Activated CD4-positive, alpha-beta T cell treated with anti-CD3 and anti-CD28 coated beads, Interleukin-2, amount 10 ng/mL, durations not matched to agents 7 days and 5 days (primary cell): ENCODE measurements around the gene SIGLEC12. TPM values are rescaled to one million over a fixed set of nuclear protein-coding genes. Genes with fewer than 3 reads are reported as not detected.
"Not testable (repeated sequence)": the region's sequence is repeated elsewhere in the genome, so short reads cannot be mapped to it uniquely, and the experiment has no call there.

ENCODE experiments used
- CTCF ChIA-PET: fragments of 350-600 bp; sonication (Branson Sonifier 250); formaldehyde crosslinking; loops from one replicate; lab custom pipeline; 2021; ENCODE audit warnings: antibody characterized with exemption; lab: Charles Lee
- POLR2A ChIA-PET: fragments of 350-600 bp; sonication (Branson Sonifier 250); formaldehyde crosslinking; loops from one replicate; lab custom pipeline; 2021; ENCODE audit warnings: antibody characterized with exemption; lab: Charles Lee
- DNase-seq: peaks from one replicate; pipeline ENCODE4 v3.0.0-alpha.2; 2020
- H3K27ac Mint-ChIP-seq: one replicate; pipeline ENCODE4 v1.8.0; 2021; ENCODE audit warnings: mild to moderate bottlenecking, moderate library complexity, mixed read lengths
- H3K27me3 Mint-ChIP-seq: one replicate; pipeline ENCODE4 v1.8.0; 2021; ENCODE audit warnings: mixed read lengths
- H3K36me3 Mint-ChIP-seq: one replicate; pipeline ENCODE4 v1.8.0; 2021; ENCODE audit warnings: low read depth, mixed read lengths
- H3K4me1 Mint-ChIP-seq: one replicate; pipeline ENCODE4 v1.8.0; 2021; ENCODE audit warnings: mixed read lengths
- H3K4me3 Mint-ChIP-seq: one replicate; pipeline ENCODE4 v1.8.0; 2021; ENCODE audit warnings: mild to moderate bottlenecking, moderate library complexity, mixed read lengths
- H3K9me3 Mint-ChIP-seq: one replicate; pipeline ENCODE4 v1.8.0; 2021; ENCODE audit warnings: mixed read lengths
- total RNA-seq, 2 experiments: library from RNA; stranded (reverse); gene quantifications; one replicate each; pipeline ENCODE4 v1.2.3, GENCODE V29; 2021

The SIGLEC12 gene
- total RNA-seq, 2 experiments from 2014 or later, result 1.0 to 1.1 TPM

DNA sequence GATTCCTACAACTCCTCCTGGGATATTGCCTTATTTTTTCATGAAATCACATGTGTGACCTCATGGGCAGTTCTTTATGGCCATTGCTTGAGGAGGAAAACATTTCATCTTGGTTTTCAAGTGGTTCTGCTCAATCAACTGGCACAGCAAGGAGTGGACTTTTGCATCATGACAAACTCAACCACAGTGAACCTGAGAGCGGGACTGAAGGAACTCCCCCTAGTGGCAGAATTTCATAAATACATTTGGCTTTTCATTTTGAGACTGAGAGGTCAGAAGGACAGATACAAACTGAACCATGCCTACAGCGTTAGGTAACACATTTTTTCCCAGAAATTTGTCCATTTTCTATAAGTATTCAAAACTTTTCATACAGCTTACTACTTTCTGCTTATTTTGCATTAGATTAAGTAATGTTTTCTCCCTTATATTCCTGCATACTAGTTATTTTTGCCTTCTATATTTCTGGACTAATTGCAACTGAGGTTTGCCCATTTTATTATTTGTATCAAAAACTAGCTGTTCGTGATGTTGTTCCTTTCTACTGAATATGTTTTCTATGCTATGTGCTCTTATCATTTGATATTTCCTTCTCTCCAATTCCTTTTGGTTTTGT, 13.4 kb upstream of the SIGLEC12 start:
- POLR2A ChIA-PET, result interaction anchor here (0.6 kb wide), 1 partner anchor 1086 kb away, joined by 7 read pairs; no protein-coding TSS in a partner anchor
- Mint-ChIP-seq H3K27ac (no peak overlapping the region), H3K36me3 (no peaks in the 10 kb centered on the region), H3K4me3 (no peak overlapping the region), H3K27me3 (peaks cover 6% of the 10 kb centered on the region), H3K9me3 (peaks cover 3% of the 10 kb centered on the region), H3K4me1 (no peaks in the 10 kb centered on the region)
- CTCF ChIA-PET, result interaction anchor here (0.7 to 2.1 kb wide), 5 partner anchors 10 to 175 kb away, joined by 3 to 9 read pairs (median 3); partner anchors contain the start of genes CEACAM18 and SIGLEC6
- DNase-seq, result peak; percentile 48

DNA sequence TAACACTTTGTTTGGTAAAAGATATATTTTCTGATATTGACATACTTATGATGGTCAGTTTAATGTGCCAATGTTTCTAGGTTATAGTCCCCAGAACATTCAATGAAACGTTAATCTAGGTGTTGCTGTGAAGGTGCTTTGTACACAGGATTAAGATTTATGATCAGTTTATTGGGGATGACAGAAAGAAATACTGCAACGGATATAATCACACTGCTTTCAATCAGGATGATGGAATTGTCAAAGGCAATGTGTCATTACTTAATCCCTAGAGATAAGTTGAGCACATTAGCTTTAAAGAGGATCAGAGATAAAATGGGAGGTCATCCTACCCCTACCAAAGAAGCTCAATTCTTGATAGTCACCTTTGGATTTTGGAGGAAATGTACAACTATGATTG, 12.4 kb upstream of the SIGLEC12 start:
- Mint-ChIP-seq H3K27me3 (peaks cover 6% of the 10 kb centered on the region), H3K9me3 (peaks cover 3% of the 10 kb centered on the region), H3K4me3 (no peak overlapping the region), H3K4me1 (no peaks in the 10 kb centered on the region), H3K36me3 (no peaks in the 10 kb centered on the region), H3K27ac (no peak overlapping the region)
- CTCF ChIA-PET, result interaction anchor here (1.0 to 1.4 kb wide), 4 partner anchors 11 to 174 kb away, joined by 3 to 5 read pairs (median 4); no protein-coding TSS in a partner anchor
- no peak for DNase-seq
- POLR2A ChIA-PET, result no interaction called here

DNA sequence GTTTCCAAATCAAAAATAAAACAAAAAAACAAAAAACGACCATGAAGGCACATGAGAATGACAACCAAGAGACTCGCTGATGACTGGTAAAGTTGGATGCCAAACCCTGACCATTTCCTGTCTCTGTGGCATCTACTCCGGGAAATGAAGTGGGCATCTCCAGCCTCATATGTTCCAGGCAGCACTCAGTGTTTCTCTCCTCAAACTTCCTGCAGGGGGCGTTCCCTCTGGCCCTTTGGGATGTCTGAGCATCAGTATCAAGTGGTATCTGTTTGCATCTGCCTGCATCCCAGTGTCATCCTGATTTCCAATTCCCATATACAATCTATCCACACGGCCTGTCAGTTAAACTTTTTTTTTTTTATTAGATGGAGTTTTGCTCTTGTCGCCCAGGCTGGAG, 9.8 kb upstream of the SIGLEC12 start:
- Mint-ChIP-seq H3K36me3 (no peaks in the 10 kb centered on the region), H3K27ac (no peak overlapping the region), H3K27me3 (peaks cover 2% of the 10 kb centered on the region), H3K9me3 (no peaks in the 10 kb centered on the region), H3K4me3 (no peak overlapping the region), H3K4me1 (no peaks in the 10 kb centered on the region)
- no peak for DNase-seq
- CTCF ChIA-PET, result interaction anchor here (1.2 kb wide), 1 partner anchor 9 kb away, joined by 3 read pairs; no protein-coding TSS in a partner anchor
- POLR2A ChIA-PET, result no interaction called here

DNA sequence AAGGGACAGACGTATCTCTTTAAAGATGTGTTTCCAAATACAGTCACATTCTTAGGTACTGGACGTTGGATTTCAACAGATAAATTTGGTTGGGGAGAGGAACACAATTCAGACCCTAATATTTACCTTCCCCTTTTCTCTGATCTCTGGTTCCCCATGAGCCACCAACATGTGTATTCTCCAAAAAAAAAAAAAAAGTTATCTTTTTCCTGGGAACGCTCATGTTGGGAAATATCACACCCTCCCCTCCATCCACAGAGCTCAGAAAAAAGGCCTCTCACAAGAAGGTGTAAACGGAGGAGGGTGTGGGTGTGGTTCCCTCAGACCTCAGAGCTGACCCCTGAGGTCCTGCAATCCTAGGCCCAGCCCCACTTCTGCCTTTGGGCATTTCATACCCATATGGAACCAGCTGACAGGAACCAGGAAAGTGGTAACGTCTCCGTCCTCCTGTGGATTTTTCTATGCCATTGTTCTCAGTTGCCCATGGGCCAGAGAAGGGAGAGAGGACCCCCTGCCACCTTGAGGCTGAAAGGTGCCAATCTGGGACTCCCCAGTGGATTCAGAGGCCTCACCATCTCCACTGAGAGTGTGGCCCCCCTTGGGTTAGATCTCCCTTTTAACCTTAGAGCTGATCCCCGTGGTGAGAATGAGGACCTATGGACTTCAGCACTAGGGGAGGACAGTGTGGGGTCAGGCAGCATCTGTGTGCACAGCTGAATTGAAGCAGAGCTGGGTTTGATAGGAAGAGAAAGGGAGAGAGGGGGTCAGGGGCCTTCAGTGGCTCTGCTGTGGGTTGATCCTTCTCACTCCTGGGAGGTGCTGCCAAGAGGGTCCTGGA, 8.4 kb upstream of the SIGLEC12 start:
- peaks cover 2% of the 10 kb centered on the region for H3K27me3 Mint-ChIP-seq
- no peak for DNase-seq
- CTCF ChIA-PET, result interaction anchor here (0.6 to 1.4 kb wide), 3 partner anchors 72 to 160 kb away, joined by 3 to 4 read pairs (median 4); no protein-coding TSS in a partner anchor
- no peaks in the 10 kb centered on the region for H3K9me3 Mint-ChIP-seq
- no peaks in the 10 kb centered on the region for H3K36me3 Mint-ChIP-seq
- H3K4me3 Mint-ChIP-seq, result no peak overlapping the region
- H3K27ac Mint-ChIP-seq, result no peak overlapping the region
- H3K4me1 Mint-ChIP-seq, result no peaks in the 10 kb centered on the region
- POLR2A ChIA-PET, result no interaction called here

DNA sequence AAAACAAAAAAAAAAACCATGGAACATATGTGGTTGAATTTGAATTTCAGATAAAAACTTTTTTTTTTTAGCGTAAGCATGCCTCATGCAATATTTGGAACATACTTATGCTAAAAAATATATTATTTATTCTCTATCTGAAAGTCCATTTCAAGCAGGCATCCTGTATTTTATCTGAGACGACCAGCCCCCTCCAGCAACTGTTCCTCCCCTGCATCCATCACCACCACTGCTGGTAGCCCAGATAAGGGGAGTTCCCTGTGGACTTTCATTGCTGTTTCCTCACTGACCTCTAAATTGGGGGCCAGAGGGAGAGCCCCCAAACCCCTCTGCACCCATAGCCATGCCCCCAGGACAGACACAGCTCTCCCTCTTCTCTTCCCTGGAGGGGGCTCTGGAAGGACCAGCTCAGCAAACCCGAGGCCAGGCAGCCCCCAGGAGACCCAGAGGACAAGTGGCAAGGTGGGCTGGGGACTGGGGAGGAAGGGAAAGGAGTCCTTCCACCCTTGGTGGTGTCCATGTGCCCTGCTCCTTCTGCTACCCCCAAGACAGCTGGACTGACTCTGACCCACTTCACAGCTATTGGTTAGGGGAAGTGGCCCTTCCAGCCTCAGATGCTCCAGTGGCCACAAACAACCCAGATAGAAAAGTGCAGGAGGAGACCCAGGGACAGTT, 6.6 kb upstream of the SIGLEC12 start:
- DNase-seq, result no peak
- Mint-ChIP-seq H3K9me3 (peaks cover 13% of the 10 kb centered on the region), H3K36me3 (no peaks in the 10 kb centered on the region), H3K27ac (no peak overlapping the region), H3K4me3 (no peak overlapping the region), H3K4me1 (peaks cover 2% of the 10 kb centered on the region), H3K27me3 (peaks cover 2% of the 10 kb centered on the region)
- POLR2A ChIA-PET, result no interaction called here
- CTCF ChIA-PET, result no interaction called here

GRCh38 chr19:51507640-51508058, 6.0 kb upstream of the SIGLEC12 start:
- peaks cover 18% of the 10 kb centered on the region for H3K9me3 Mint-ChIP-seq
- peaks cover 2% of the 10 kb centered on the region for H3K27me3 Mint-ChIP-seq
- CTCF ChIA-PET, result no interaction called here
- H3K4me1 Mint-ChIP-seq, result peaks cover 7% of the 10 kb centered on the region
- POLR2A ChIA-PET, result no interaction called here
- DNase-seq, result no peak
- H3K27ac Mint-ChIP-seq, result no peak overlapping the region
- H3K36me3 Mint-ChIP-seq, result no peaks in the 10 kb centered on the region
- H3K4me3 Mint-ChIP-seq, result no peak overlapping the region

GRCh38 chr19:51507192-51507591, 5.6 kb upstream of the SIGLEC12 start:
- no peak for DNase-seq
- CTCF ChIA-PET, result no interaction called here
- POLR2A ChIA-PET, result no interaction called here
- no peak overlapping the region for H3K27ac Mint-ChIP-seq
- no peak overlapping the region for H3K4me3 Mint-ChIP-seq
- H3K27me3 Mint-ChIP-seq, result peaks cover 2% of the 10 kb centered on the region
- no peaks in the 10 kb centered on the region for H3K36me3 Mint-ChIP-seq
- H3K4me1 Mint-ChIP-seq, result peaks cover 11% of the 10 kb centered on the region
- H3K9me3 Mint-ChIP-seq, result peaks cover 18% of the 10 kb centered on the region

GRCh38 chr19:51505904-51506303, 4.3 kb upstream of the SIGLEC12 start:
- ChIA-PET CTCF (interaction anchor here (0.9 kb wide), 1 partner anchor 84 kb away, joined by 4 read pairs; no protein-coding TSS in a partner anchor), POLR2A (interaction anchor here (0.7 kb wide), 1 partner anchor 272 kb away, joined by 3 read pairs; no protein-coding TSS in a partner anchor)
- H3K27ac Mint-ChIP-seq, result no peak overlapping the region

GRCh38 chr19:51503896-51504295, 2.3 kb upstream of the SIGLEC12 start:
- DNase-seq, result no peak
- H3K9me3 Mint-ChIP-seq, result peaks cover 18% of the 10 kb centered on the region
- H3K4me1 Mint-ChIP-seq, result peaks cover 30% of the 10 kb centered on the region
- H3K36me3 Mint-ChIP-seq, result no peaks in the 10 kb centered on the region
- no peak overlapping the region for H3K27ac Mint-ChIP-seq
- ChIA-PET CTCF (interaction anchor here (0.9 kb wide), 1 partner anchor 10 kb away, joined by 3 read pairs; no protein-coding TSS in a partner anchor), POLR2A (no interaction called here)
- H3K4me3 Mint-ChIP-seq, result no peak overlapping the region
- no peaks in the 10 kb centered on the region for H3K27me3 Mint-ChIP-seq

More at GRCh38 chr19:51505904-51506303, 4.3 kb upstream of the SIGLEC12 start:
- Mint-ChIP-seq H3K9me3 (peaks cover 18% of the 10 kb centered on the region), H3K36me3 (no peaks in the 10 kb centered on the region), H3K4me3 (no peak overlapping the region), H3K4me1 (peaks cover 24% of the 10 kb centered on the region), H3K27me3 (no peaks in the 10 kb centered on the region)
- no peak for DNase-seq

GRCh38 chr19:51503286-51503817, 1.8 kb upstream of the SIGLEC12 start:
- no peak for DNase-seq
- POLR2A ChIA-PET, result no interaction called here
- H3K36me3 Mint-ChIP-seq, result no peaks in the 10 kb centered on the region
- H3K4me1 Mint-ChIP-seq, result peaks cover 30% of the 10 kb centered on the region
- H3K27me3 Mint-ChIP-seq, result no peaks in the 10 kb centered on the region
- CTCF ChIA-PET, result interaction anchor here (0.9 kb wide), 1 partner anchor 11 kb away, joined by 3 read pairs; no protein-coding TSS in a partner anchor
- peaks cover 18% of the 10 kb centered on the region for H3K9me3 Mint-ChIP-seq
- no peak overlapping the region for H3K4me3 Mint-ChIP-seq
- no peak overlapping the region for H3K27ac Mint-ChIP-seq

DNA sequence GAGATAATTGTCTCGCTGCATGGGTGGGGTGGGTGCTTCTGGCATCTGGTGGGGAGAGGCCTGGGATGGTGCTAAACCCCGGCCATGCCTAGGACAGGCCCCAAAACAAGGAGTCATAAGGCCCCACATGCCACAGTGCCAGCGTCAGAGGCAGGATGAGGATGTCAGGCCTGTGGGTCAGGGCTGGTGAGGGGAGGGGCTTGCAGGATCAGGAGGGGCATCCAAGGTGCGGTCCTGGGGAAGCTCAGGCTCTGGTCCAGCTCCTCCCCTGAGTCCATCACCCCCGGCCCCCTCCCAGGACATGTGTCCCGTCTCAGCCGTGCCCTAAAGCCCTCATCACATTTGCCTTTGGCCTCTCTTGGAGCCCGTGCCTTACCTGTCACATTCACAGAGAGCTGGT, 669 bp downstream of the SIGLEC12 start:
- H3K27ac Mint-ChIP-seq, result peak overlapping the region; percentile 80
- POLR2A ChIA-PET, result not testable (repeated sequence)

DNA sequence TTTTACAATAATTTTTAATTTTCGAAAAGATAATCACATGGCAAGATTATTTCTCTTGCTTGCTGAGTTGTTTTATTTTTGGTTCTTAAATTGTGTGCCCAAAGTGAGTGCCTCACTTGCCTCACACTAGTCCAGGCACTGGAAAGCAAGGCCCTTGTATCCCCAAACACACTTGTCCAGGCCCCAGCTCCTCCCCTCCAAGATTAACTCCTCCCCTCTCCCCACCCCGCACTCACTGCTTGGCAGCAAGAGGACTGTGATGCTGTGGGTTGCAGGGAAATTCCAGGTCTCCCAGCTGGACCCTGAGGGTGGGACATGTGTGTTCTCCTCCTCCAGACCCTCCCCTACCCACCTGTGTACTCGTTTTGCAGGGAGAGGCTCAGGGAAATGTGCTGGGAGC, 3.9 kb downstream of the SIGLEC12 start:
- DNase-seq, result no peak
- Mint-ChIP-seq H3K4me1 (peaks cover 33% of the 10 kb centered on the region), H3K27me3 (peaks cover 3% of the 10 kb centered on the region), H3K9me3 (peaks cover 10% of the 10 kb centered on the region), H3K36me3 (peaks cover 2% of the 10 kb centered on the region), H3K27ac (no peak overlapping the region), H3K4me3 (no peak overlapping the region)
- ChIA-PET CTCF (interaction anchor here (0.6 to 1.3 kb wide), 2 partner anchors 25 to 318 kb away, joined by 3 read pairs; no protein-coding TSS in a partner anchor), POLR2A (no interaction called here)

More for the DNA sequence above, 669 bp downstream of the SIGLEC12 start:
- DNase-seq, H3K36me3 Mint-ChIP-seq, H3K27me3 Mint-ChIP-seq, CTCF ChIA-PET: not testable (repeated sequence)
- peaks cover 18% of the 10 kb centered on the region for H3K9me3 Mint-ChIP-seq
- H3K4me3 Mint-ChIP-seq, result peak overlapping the region; percentile 65
- peaks cover 30% of the 10 kb centered on the region for H3K4me1 Mint-ChIP-seq
